ENCODE measurements around the gene PTPRE.

Gene PTPRE

DNA sequence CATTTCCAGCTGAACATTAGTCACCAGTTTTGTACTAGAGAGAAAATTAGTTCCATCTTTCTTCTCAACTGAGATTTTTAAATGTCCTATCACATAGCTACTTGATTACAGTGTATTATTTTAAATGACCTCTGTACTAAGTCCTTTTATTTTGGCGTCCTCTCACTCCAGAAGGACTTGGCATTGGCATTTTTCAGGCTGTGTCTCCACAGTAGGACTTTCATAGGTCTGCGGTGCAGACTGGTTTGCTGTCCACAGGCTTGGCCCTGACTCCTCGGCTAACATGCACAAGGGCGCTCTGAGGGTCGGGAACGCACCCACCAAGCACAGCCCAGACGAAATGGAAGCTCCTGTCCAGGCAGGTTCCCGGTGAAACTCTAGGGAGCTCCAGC lies 6.5 kb downstream of the PTPRE start:
- H3K79me2 ChIP-seq (ENCODE audit: control insufficient read depth, low read length): no peaks in the 10 kb centered on the region
- H3K9me3 ChIP-seq (ENCODE audit: control insufficient read depth, insufficient read depth, low read length): no peaks in the 10 kb centered on the region
- no peaks in the 10 kb centered on the region for H3K9me2 ChIP-seq (replicated peaks; ENCODE audit: control insufficient read depth, low read length)
- no peaks in the 10 kb centered on the region for H4K20me1 ChIP-seq (ENCODE audit: control insufficient read depth, insufficient read depth, low read depth, low read length)
- no peaks in the 10 kb centered on the region for H3K27me3 ChIP-seq (ENCODE audit: control insufficient read depth, low read length)
- no peaks in the 10 kb centered on the region for H3F3A ChIP-seq (ENCODE audit: control insufficient read depth, insufficient read depth)
- no peaks in the 10 kb centered on the region for H3K4me1 ChIP-seq (ENCODE audit: control insufficient read depth, low read length)
- no peak overlapping the region for H3K4me3 ChIP-seq (ENCODE audit: low read length)
- H3K36me3 ChIP-seq (ENCODE audit: control insufficient read depth, low read length): no peaks in the 10 kb centered on the region
- no peak overlapping the region for H3K27ac ChIP-seq (ENCODE audit: low read depth, low read length)
- TF ChIP-seq, protein P1, sequence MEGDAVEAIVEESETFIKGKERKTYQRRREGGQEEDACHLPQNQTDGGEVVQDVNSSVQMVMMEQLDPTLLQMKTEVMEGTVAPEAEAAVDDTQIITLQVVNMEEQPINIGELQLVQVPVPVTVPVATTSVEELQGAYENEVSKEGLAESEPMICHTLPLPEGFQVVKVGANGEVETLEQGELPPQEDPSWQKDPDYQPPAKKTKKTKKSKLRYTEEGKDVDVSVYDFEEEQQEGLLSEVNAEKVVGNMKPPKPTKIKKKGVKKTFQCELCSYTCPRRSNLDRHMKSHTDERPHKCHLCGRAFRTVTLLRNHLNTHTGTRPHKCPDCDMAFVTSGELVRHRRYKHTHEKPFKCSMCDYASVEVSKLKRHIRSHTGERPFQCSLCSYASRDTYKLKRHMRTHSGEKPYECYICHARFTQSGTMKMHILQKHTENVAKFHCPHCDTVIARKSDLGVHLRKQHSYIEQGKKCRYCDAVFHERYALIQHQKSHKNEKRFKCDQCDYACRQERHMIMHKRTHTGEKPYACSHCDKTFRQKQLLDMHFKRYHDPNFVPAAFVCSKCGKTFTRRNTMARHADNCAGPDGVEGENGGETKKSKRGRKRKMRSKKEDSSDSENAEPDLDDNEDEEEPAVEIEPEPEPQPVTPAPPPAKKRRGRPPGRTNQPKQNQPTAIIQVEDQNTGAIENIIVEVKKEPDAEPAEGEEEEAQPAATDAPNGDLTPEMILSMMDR (IDR thresholded peaks at IDR 0.05; ENCODE audit: low read depth, low read length, poor library complexity, severe bottlenecking): no peak
- no peak for TF ChIP-seq EZH2phosphoT487 (IDR thresholded peaks at IDR 0.05; ENCODE audit: borderline replicate concordance, low read length)
- H3K4me2 ChIP-seq (ENCODE audit: low read length): no peak overlapping the region

DNA sequence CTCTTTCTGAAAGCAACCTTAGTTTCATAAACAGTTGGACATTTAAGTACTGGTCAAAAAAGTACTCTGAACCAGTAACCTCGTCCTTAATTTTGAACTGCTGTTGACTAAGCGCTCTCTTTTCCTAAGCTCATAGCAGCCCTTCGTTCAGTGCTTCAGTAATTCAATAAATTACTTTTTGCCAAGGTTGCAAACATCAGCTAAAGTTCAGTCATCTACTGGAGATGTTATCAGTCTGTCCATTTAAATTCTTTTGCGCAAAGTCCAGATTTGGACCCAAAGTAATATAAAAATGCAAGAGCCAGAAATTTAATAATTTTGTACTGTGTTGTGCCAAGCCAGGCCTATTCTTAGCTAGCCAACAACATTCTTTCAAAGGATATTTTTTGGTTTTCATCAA lies 8.4 kb downstream of the PTPRE start:
- H3K27ac ChIP-seq (ENCODE audit: low read depth, low read length): no peak overlapping the region
- H3K4me2 ChIP-seq (ENCODE audit: low read length): no peak overlapping the region
- H3K4me1 ChIP-seq (ENCODE audit: control insufficient read depth, low read length): no peaks in the 10 kb centered on the region
- no peaks in the 10 kb centered on the region for H3K9me3 ChIP-seq (ENCODE audit: control insufficient read depth, insufficient read depth, low read length)
- H3K79me2 ChIP-seq (ENCODE audit: control insufficient read depth, low read length): no peaks in the 10 kb centered on the region
- no peak overlapping the region for H3K4me3 ChIP-seq (ENCODE audit: low read length)
- no peaks in the 10 kb centered on the region for H3K27me3 ChIP-seq (ENCODE audit: control insufficient read depth, low read length)
- H4K20me1 ChIP-seq (ENCODE audit: control insufficient read depth, insufficient read depth, low read depth, low read length): no peaks in the 10 kb centered on the region
- no peaks in the 10 kb centered on the region for H3K9me2 ChIP-seq (replicated peaks; ENCODE audit: control insufficient read depth, low read length)
- no peaks in the 10 kb centered on the region for H3K36me3 ChIP-seq (ENCODE audit: control insufficient read depth, low read length)
- TF ChIP-seq, protein P1 (IDR thresholded peaks at IDR 0.05; ENCODE audit: low read depth, low read length, poor library complexity, severe bottlenecking): no peak
- no peak for TF ChIP-seq EZH2phosphoT487 (IDR thresholded peaks at IDR 0.05; ENCODE audit: borderline replicate concordance, low read length)
- no peaks in the 10 kb centered on the region for H3F3A ChIP-seq (ENCODE audit: control insufficient read depth, insufficient read depth)

DNA sequence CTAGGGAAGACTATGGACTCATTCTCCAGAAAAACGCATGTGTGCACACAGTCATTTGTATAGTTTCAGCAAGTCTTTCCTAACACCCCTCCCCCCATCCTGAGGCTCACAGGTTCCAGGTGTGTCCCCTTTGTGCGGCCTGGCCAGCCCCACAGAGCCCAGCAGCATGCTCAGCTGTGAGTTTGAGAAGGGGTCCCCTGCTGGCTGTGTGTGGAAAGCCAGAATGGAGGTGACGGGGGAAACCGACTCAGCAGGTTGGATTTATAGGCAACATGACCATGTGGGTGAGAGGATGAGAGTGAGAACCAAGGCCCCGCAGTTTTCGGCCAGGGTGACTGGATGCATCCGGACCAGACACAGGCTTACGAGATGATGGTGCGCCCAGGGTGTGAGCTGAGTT lies 9.9 kb downstream of the PTPRE start:
- H3K9me2 ChIP-seq (replicated peaks; ENCODE audit: control insufficient read depth, low read length): no peaks in the 10 kb centered on the region
- peaks cover under 1% of the 10 kb centered on the region; the same call in 1 of the 2 replicates for H3K4me1 ChIP-seq (ENCODE audit: control insufficient read depth, low read length)
- no peak overlapping the region for H3K4me3 ChIP-seq (ENCODE audit: low read length)
- H3K36me3 ChIP-seq (ENCODE audit: control insufficient read depth, low read length): no peaks in the 10 kb centered on the region
- no peaks in the 10 kb centered on the region for H4K20me1 ChIP-seq (ENCODE audit: control insufficient read depth, insufficient read depth, low read depth, low read length)
- H3F3A ChIP-seq (ENCODE audit: control insufficient read depth, insufficient read depth): no peaks in the 10 kb centered on the region
- no peaks in the 10 kb centered on the region for H3K27me3 ChIP-seq (ENCODE audit: control insufficient read depth, low read length)
- no peak overlapping the region for H3K27ac ChIP-seq (ENCODE audit: low read depth, low read length)
- H3K9me3 ChIP-seq (ENCODE audit: control insufficient read depth, insufficient read depth, low read length): no peaks in the 10 kb centered on the region
- no peak overlapping the region for H3K4me2 ChIP-seq (ENCODE audit: low read length)
- TF ChIP-seq EZH2phosphoT487 (IDR thresholded peaks at IDR 0.05; ENCODE audit: borderline replicate concordance, low read length): no peak
- TF ChIP-seq, protein P1 (IDR thresholded peaks at IDR 0.05; ENCODE audit: low read depth, low read length, poor library complexity, severe bottlenecking): no peak
- no peaks in the 10 kb centered on the region for H3K79me2 ChIP-seq (ENCODE audit: control insufficient read depth, low read length)

DNA sequence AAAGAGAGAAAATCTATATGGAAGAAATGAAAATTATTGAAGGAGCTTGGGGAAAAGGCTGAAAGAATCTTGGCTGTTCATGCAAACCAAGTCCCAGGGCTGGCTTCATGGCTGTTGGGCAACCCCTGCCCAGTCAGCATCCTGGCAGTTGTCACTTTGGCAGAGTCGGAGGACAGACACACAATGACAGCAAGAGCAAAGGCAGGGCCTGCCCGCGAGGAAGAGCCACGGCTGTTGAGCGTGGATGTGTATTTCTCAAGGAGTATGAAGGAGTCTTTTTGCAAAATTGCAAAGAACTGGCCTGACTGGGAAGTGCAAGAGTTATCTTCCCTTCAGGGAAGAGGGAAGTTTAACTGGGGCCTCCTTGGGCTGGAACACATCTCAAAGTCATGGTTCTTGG lies 11.7 kb downstream of the PTPRE start:
- TF ChIP-seq, protein P1 (IDR thresholded peaks at IDR 0.05; ENCODE audit: low read depth, low read length, poor library complexity, severe bottlenecking): no peak
- no peak for TF ChIP-seq EZH2phosphoT487 (IDR thresholded peaks at IDR 0.05; ENCODE audit: borderline replicate concordance, low read length)
- Histone ChIP-seq H3K36me3 (ENCODE audit: control insufficient read depth, low read length) (no peaks in the 10 kb centered on the region), H3K4me1 (ENCODE audit: control insufficient read depth, low read length) (peaks cover 4% of the 10 kb centered on the region; the same call in 1 of the 2 replicates), H4K20me1 (ENCODE audit: control insufficient read depth, insufficient read depth, low read depth, low read length) (no peaks in the 10 kb centered on the region), H3K4me2 (ENCODE audit: low read length) (no peak overlapping the region), H3F3A (ENCODE audit: control insufficient read depth, insufficient read depth) (no peaks in the 10 kb centered on the region), H3K9me3 (ENCODE audit: control insufficient read depth, insufficient read depth, low read length) (no peaks in the 10 kb centered on the region), H3K79me2 (ENCODE audit: control insufficient read depth, low read length) (no peaks in the 10 kb centered on the region), H3K27me3 (ENCODE audit: control insufficient read depth, low read length) (no peaks in the 10 kb centered on the region), H3K4me3 (ENCODE audit: low read length) (no peak overlapping the region), H3K9me2 (replicated peaks; ENCODE audit: control insufficient read depth, low read length) (no peaks in the 10 kb centered on the region), H3K27ac (ENCODE audit: low read depth, low read length) (no peak overlapping the region)
